ENCODE data around the gene PDZRN3. TPM values are rescaled to one million over a fixed set of nuclear protein-coding genes. Genes with fewer than 3 reads are reported as not detected.

PDZRN3 gene
- total RNA-seq, 1 experiment from 2014 or later, result 5.9 TPM

GRCh38 chr3:73633916-73634344 is 9.2 kb upstream of the PDZRN3 start:
- no peak overlapping the region for H2BK120ac ChIP-seq (ENCODE audit: low read depth, low read length, poor library complexity, severe bottlenecking)
- no peaks in the 10 kb centered on the region for H3K27me3 ChIP-seq (ENCODE audit: insufficient read depth, low read length)
- Mint-ChIP-seq H3K27me3 (ENCODE audit: low read depth) (peaks cover 3% of the 10 kb centered on the region; the same call in 1 of the 2 replicates), H3K27ac (no peak overlapping the region), H3K4me1 (peaks cover 10 to 12% of the 10 kb centered on the region in 2 experiments), H3K9me3 (no peaks in the 10 kb centered on the region), H3K36me3 (ENCODE audit: insufficient read depth in 1 of 3, low read depth in 3 of 3) (no peaks in the 10 kb centered on the region), H3K4me3 (no peak overlapping the region)
- no peak overlapping the region for H3K4ac ChIP-seq (ENCODE audit: low read depth, low read length)
- H3K79me1 ChIP-seq (ENCODE audit: insufficient read depth, low read depth, low read length, poor library complexity, severe bottlenecking), result no peaks in the 10 kb centered on the region
- no peaks in the 10 kb centered on the region; the same call in 1 of the 2 replicates for H3K4me1 ChIP-seq (ENCODE audit: insufficient read depth, low read length)
- DNase-seq, result no peak
- no peak overlapping the region for H2AK5ac ChIP-seq (ENCODE audit: insufficient read length, low read length)
- no peaks in the 10 kb centered on the region for H3K79me2 ChIP-seq (ENCODE audit: insufficient read depth, low read length)
- H3K4me2 ChIP-seq (ENCODE audit: insufficient read depth, insufficient read length, low read length), result no peak overlapping the region
- H3K9ac ChIP-seq (ENCODE audit: extremely low read depth, insufficient read length, low read length), result no peak overlapping the region
- H2BK12ac ChIP-seq (ENCODE audit: insufficient read length, low read depth, low read length), result no peak overlapping the region
- H2AFZ ChIP-seq (ENCODE audit: low read length), result no peak overlapping the region
- H3K23me2 ChIP-seq (ENCODE audit: insufficient read length, low read depth, low read length, poor library complexity, severe bottlenecking), result no peaks in the 10 kb centered on the region
- H3T11ph ChIP-seq (ENCODE audit: low read length), result no peak overlapping the region
- no peak overlapping the region for H3K27ac ChIP-seq (ENCODE audit: insufficient read length, low read depth, low read length)
- H2BK15ac ChIP-seq (ENCODE audit: low read depth, low read length), result no peak overlapping the region
- H4K91ac ChIP-seq (ENCODE audit: insufficient read length, low read depth, low read length), result no peak overlapping the region
- H4K8ac ChIP-seq (replicated peaks; ENCODE audit: insufficient read length, low read depth, low read length), result no peak overlapping the region
- no peak overlapping the region for H3K23ac ChIP-seq (ENCODE audit: insufficient read length, low read depth, low read length)
- no peak overlapping the region for H3K14ac ChIP-seq (ENCODE audit: insufficient read depth, low read length)
- no peaks in the 10 kb centered on the region for H3K9me3 ChIP-seq (ENCODE audit: control insufficient read depth, low read depth, low read length)
- no peak overlapping the region for H3K18ac ChIP-seq (ENCODE audit: insufficient read length, low read depth, low read length)
- no peak overlapping the region for H2BK5ac ChIP-seq (ENCODE audit: insufficient read length, low read length)
- no peak overlapping the region for H4K5ac ChIP-seq (ENCODE audit: insufficient read length, low read depth, low read length)
- no CpG with 5 or more reads among the region's 3 CpGs for WGBS (ENCODE audit: extremely low coverage, insufficient read length, low lambda C conversion rate)
- H2BK20ac ChIP-seq (ENCODE audit: low read depth, low read length, poor library complexity, severe bottlenecking), result no peak overlapping the region
- H3K56ac ChIP-seq (ENCODE audit: insufficient read length, low read depth, low read length), result no peak overlapping the region
- TF ChIP-seq CTCF (conservative IDR thresholded peaks at IDR 0.05), result no peak
- no peaks in the 10 kb centered on the region for H4K20me1 ChIP-seq (ENCODE audit: control insufficient read depth, insufficient read depth, insufficient read length)

All from H9 (cell line).